ENCODE measurements around the gene HIPK2. TPM values are rescaled to one million over a fixed set of nuclear protein-coding genes. Genes with fewer than 3 reads are reported as not detected.

HIPK2 gene
- total RNA-seq, 2 donors from 2014 or later, result 22.1 to 26.4 TPM

DNA sequence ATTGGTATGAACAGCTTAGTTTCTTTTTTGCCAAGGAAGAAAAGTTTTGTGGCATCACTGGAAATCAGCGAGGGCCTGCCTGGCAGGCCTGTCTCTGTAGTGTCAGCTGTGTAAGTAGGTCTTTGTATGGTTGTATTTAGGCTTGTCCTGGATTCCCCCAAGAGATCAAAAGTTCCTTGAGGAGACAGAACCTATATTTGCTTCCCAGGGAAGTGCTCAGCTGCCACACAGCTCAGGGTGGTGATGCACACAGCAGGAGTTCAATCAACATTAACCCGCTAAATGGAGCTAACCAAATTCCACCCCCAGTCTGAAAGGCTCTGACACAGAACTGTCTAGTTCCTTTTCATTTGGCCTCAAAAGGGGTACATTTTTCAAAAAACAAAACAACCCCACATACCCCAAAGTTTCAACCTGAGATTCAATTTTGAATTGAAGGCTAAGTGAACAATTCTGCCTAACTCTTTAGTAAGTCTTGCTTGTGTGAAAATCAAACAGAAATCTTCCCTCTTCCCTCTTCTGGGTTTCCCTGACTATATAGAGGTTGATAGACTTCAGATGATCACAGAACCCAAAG is 129.9 kb downstream of the HIPK2 start:
- TF ChIP-seq, protein P1, sequence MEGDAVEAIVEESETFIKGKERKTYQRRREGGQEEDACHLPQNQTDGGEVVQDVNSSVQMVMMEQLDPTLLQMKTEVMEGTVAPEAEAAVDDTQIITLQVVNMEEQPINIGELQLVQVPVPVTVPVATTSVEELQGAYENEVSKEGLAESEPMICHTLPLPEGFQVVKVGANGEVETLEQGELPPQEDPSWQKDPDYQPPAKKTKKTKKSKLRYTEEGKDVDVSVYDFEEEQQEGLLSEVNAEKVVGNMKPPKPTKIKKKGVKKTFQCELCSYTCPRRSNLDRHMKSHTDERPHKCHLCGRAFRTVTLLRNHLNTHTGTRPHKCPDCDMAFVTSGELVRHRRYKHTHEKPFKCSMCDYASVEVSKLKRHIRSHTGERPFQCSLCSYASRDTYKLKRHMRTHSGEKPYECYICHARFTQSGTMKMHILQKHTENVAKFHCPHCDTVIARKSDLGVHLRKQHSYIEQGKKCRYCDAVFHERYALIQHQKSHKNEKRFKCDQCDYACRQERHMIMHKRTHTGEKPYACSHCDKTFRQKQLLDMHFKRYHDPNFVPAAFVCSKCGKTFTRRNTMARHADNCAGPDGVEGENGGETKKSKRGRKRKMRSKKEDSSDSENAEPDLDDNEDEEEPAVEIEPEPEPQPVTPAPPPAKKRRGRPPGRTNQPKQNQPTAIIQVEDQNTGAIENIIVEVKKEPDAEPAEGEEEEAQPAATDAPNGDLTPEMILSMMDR (IDR thresholded peaks at IDR 0.05), result no peak
- TF ChIP-seq POLR2A (IDR thresholded peaks at IDR 0.05), result no peak
- Histone ChIP-seq H3K9me3 (no peaks in the 10 kb centered on the region), H3K4me3 (no peak overlapping the region), H3K27me3 (no peaks in the 10 kb centered on the region), H3K4me1 (peaks cover 43% of the 10 kb centered on the region), H3K27ac (peak overlapping the region in 2 of 4 donors; percentile 12 to 67), H3K36me3 (replicated peaks in 1 of 2; ENCODE audit: insufficient read depth in 1 of 2, low read depth in 2 of 2) (no peaks in the 10 kb centered on the region)
- 93 to 97% methylated on average over 2 of the region's 2 CpGs for WGBS, 2 donors
- no peak for ATAC-seq
- intact Hi-C loops (cut with DNase I), result loop anchor here (10.0 kb wide), 1 partner anchor 127 kb away; the partner anchor contains the start of gene HIPK2
- DNase-seq, result no peak

DNA sequence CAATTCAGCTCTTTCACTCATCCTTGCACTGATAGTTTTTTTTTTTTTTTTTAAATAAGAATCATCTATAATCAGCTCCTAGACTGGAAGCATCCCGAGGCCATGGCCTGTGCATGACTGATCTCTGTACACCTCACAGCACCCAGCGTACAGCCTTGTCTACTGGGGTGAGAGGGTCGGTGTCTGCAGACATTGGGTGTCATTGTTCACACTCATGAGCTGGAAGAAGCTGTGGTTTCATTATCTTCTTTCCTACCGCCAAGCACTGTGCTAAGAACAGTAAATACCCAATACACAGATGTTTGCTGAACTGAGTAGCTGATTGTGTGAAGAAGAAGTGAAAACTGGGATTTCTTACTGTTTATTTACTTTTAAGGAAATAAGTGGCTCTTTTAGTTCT is 130.7 kb downstream of the HIPK2 start:
- TF ChIP-seq POLR2A (IDR thresholded peaks at IDR 0.05), result no peak
- TF ChIP-seq, protein P1 (IDR thresholded peaks at IDR 0.05), result no peak
- DNase-seq (no peak), ATAC-seq (no peak)
- Histone ChIP-seq H3K4me1 (peaks cover 42% of the 10 kb centered on the region), H3K27ac (peak overlapping the region in 1 of 4 donors; percentile 67), H3K36me3 (replicated peaks in 1 of 2; ENCODE audit: insufficient read depth in 1 of 2, low read depth in 2 of 2) (no peaks in the 10 kb centered on the region), H3K27me3 (no peaks in the 10 kb centered on the region), H3K4me3 (no peak overlapping the region), H3K9me3 (no peaks in the 10 kb centered on the region)
- intact Hi-C loops (cut with DNase I), result loop anchor here (10.0 kb wide), 1 partner anchor 128 kb away; the partner anchor contains the start of gene HIPK2
- 74 to 82% methylated on average over 4 of the region's 4 CpGs for WGBS, 2 donors

DNA sequence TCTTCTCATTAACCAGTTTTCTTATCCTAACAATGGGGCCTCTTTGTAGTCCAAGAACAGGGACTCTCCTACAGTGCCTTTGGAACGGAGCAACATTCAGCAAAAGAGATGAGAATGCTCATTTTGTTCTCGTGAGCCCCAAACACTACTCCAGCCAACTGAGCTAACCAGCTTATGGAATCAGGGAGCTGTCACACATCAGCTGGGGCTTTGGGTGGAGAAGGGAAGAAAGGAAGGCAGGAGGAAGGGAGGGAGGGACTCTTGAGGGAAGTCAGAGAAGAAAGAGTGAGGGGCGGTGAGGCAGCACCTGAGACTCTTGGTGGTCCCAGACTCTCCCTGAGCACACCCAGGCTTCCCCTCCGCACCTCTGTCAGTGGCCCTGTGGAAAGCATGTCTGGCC is 131.2 kb downstream of the HIPK2 start:
- H3K36me3 ChIP-seq (replicated peaks in 1 of 2; ENCODE audit: insufficient read depth in 1 of 2, low read depth in 2 of 2), result no peaks in the 10 kb centered on the region
- H3K9me3 ChIP-seq, result no peaks in the 10 kb centered on the region
- ATAC-seq (no peak), DNase-seq (no peak)
- TF ChIP-seq POLR2A (IDR thresholded peaks at IDR 0.05), result no peak
- no peak overlapping the region for H3K27ac ChIP-seq
- 90 to 97% methylated on average over 4 of the region's 4 CpGs for WGBS, 2 donors
- H3K4me1 ChIP-seq, result peaks cover 38% of the 10 kb centered on the region
- H3K4me3 ChIP-seq, result no peak overlapping the region
- no peaks in the 10 kb centered on the region for H3K27me3 ChIP-seq
- intact Hi-C loops (cut with DNase I), result loop anchor here (10.0 kb wide), 1 partner anchor 128 kb away; the partner anchor contains the start of gene HIPK2

DNA sequence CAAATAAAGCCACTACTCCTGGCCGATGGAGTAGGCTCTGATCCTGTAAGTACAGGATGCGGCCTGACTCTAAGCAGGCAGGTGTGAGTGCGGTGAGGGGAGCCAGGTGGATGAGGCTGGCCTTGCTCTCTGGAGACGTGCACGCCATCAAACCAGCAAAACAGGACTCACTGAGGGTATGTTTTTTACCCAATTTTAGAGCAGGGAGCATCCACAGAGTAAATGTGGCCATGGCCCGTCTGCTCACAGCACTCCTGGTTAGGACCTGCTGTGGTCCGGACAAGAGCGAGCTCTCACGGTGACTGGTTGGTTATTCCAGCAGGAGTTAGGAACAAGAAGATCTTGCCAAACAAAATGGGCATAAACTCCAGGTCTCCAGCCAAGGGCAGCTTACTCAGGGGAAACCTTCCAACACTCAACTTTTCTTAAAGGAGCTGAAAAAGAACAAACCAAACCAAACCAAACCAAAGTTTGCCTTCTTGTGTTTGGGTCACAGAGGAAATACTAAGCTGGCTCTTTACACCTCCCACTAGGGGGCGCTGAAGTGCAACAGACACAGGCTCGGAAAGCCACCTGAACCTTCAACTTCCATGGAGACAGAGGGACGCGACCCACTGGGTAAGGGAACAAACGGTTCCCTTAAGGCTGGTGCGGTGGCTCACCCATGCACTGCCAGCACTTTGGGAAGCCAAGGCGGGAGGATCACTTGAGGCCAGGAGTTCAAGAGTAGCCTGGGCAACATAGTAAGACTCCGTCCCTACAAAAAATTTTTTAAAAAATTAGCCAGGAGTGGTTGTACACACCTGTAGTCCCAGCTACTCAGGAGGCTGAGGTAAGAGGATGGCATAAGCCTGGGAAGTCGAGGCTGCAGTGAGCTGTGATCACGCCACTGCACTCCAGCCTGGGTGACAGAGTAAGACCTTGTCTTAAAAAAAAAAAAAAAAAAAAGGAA is 131.9 kb downstream of the HIPK2 start:
- 48% methylated on average over 19 of the region's 19 CpGs for WGBS, 2 donors
- no peak for TF ChIP-seq POLR2A (IDR thresholded peaks at IDR 0.05)
- TF ChIP-seq, protein P1 (IDR thresholded peaks at IDR 0.05), result peak; percentile 85 to 93 (median 91)
- no peak overlapping the region for H3K4me3 ChIP-seq
- DNase-seq (peak; percentile 88 to 89 (median 88)), ATAC-seq (peak; percentile 81)
- H3K4me1 ChIP-seq, result peaks cover 38% of the 10 kb centered on the region
- H3K27me3 ChIP-seq, result no peaks in the 10 kb centered on the region
- no peaks in the 10 kb centered on the region for H3K36me3 ChIP-seq (replicated peaks in 1 of 2; ENCODE audit: insufficient read depth in 1 of 2, low read depth in 2 of 2)
- H3K27ac ChIP-seq, result no peak overlapping the region
- no peaks in the 10 kb centered on the region for H3K9me3 ChIP-seq
- intact Hi-C loops (cut with DNase I), result loop anchor here (10.0 kb wide), 1 partner anchor 129 kb away; the partner anchor contains the start of gene HIPK2

DNA sequence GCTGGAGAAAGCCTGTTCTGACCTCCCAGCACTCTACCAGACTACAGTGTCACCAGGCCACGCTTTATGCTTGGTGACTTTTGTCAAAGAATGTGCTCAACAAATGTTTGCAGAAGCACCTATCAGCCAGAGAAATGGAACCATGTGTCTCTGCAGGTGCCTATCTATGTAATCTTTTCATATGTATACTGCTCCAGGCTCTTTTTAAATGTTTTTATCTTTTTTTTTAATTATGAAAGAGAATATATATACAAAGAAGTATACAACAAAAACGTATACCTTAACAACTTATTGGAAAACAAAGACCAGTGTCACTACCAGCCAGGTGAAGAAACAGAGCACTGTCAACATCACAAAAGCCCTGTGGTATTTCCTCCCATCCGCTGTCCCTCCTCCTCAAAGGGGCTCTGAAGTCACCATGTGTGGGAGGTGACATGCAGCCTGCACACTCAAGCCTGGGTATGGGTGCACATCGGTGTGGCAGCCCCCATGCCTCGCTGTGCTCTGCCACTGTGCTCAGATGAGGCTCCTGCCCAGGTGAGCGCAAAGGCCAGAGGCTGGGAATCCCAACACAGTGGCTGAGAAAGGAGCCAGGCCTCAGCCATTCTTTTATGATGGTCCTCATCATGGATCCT is 133.7 kb downstream of the HIPK2 start:
- no peak overlapping the region for H3K27ac ChIP-seq
- DNase-seq (no peak), ATAC-seq (no peak)
- H3K36me3 ChIP-seq (replicated peaks in 1 of 2; ENCODE audit: insufficient read depth in 1 of 2, low read depth in 2 of 2), result no peaks in the 10 kb centered on the region
- H3K9me3 ChIP-seq, result no peaks in the 10 kb centered on the region
- no peaks in the 10 kb centered on the region for H3K27me3 ChIP-seq
- no peak for TF ChIP-seq POLR2A (IDR thresholded peaks at IDR 0.05)
- TF ChIP-seq, protein P1 (IDR thresholded peaks at IDR 0.05), result no peak
- intact Hi-C loops (cut with DNase I), result loop anchor here (5.0 to 10.0 kb wide), 2 partner anchors 131 to 358 kb away; partner anchors contain the start of gene HIPK2
- H3K4me3 ChIP-seq, result no peak overlapping the region
- peaks cover 28% of the 10 kb centered on the region for H3K4me1 ChIP-seq
- 87 to 91% methylated on average over 6 of the region's 6 CpGs for WGBS, 2 donors

Measured in body of pancreas (tissue), 4 donors.